K562 (cell line): ENCODE measurements around the gene ERCC1. TPM values are rescaled to one million over a fixed set of nuclear protein-coding genes. Genes with fewer than 3 reads are reported as not detected.

ENCODE experiments used
- ATAC-seq: fragments of 200-7000 bp; cut with Tn5 transposase; 3 replicates; pipeline ENCODE4 v1.9.1; 2020; ENCODE audit warnings: moderate library complexity
- BruUV-seq: library from RNA; stranded (reverse); fragments of 400-500 nt; replicated peaks from 2 replicates; lab custom pipeline; 2021; lab: Mats Ljungman, UMichigan
- CTCF ChIA-PET: fragments of 300-600 bp; formaldehyde crosslinking; extraction: SDS; loops from one replicate; lab custom pipeline; 2021; ENCODE audit warnings: low intra/inter-chr PET ratio; lab: Yijun Ruan, JAX
- POLR2A ChIA-PET: fragments of 300-600, 350-650 bp; sonication (Branson Sonifier 250); formaldehyde crosslinking; extraction: SDS; loops from one replicate; lab custom pipeline; 2021; ENCODE audit warnings: antibody characterized with exemption, inconsistent platforms; lab: Yijun Ruan, JAX
- DNase-seq, 4 experiments: peaks; one replicate each; pipeline versions ENCODE4 v3.0.0 to v3.0.0-alpha.2; 2011 to 2018; ENCODE audit warnings: low spot score in 3 of 4, mixed read lengths in 3 of 4; ENCODE audit errors: extremely low read depth in 1 of 4
- FAIRE-seq: peaks from 2 replicates; lab custom pipeline; 2011; peaks lifted over from hg19 to GRCh38; lab: Jason Lieb, UNC
- H2AFZ ChIP-seq: 2 replicates; pipeline ENCODE4 v1.6.0; 2011; ENCODE audit warnings: low read depth, low read length, control low read depth, inconsistent platforms
- H3K27ac ChIP-seq: fragments of 200-600 bp; 3 replicates; pipeline ENCODE4 v1.8.0; 2011; ENCODE audit warnings: low read depth, mild to moderate bottlenecking, control low read depth, inconsistent platforms, low read length, moderate library complexity, mixed read lengths; ENCODE audit errors: extremely low read depth
- H3K27me3 ChIP-seq, 2 experiments: fragments of 300-600 bp in 1 of 2; 2 replicates in 1 of 2; 3 replicates in 1 of 2; pipeline versions ENCODE4 v1.6.0 to v1.8.0; 2011; ENCODE audit warnings: inconsistent platforms in 2 of 2, low read length in 2 of 2, mild to moderate bottlenecking in 1 of 2, mixed read lengths in 1 of 2, moderate library complexity in 1 of 2; ENCODE audit not compliant: control insufficient read depth in 2 of 2, insufficient read depth in 2 of 2
- H3K36me3 ChIP-seq: fragments of 300-600 bp; 3 replicates; pipeline ENCODE4 v1.8.0; 2011; ENCODE audit warnings: mild to moderate bottlenecking, low read length, inconsistent platforms; ENCODE audit not compliant: control insufficient read depth, insufficient read depth
- H3K4me1 ChIP-seq, 2 experiments: fragments of 200-600 bp in 1 of 2; replicated peaks in 1 of 2; 2 replicates in 1 of 2; 3 replicates in 1 of 2; pipeline versions ENCODE4 v1.5.1 to v1.8.0; 2011; ENCODE audit warnings: inconsistent platforms in 2 of 2, low read length in 2 of 2, mild to moderate bottlenecking in 1 of 2, mixed read lengths in 1 of 2, moderate library complexity in 1 of 2; ENCODE audit not compliant: control insufficient read depth in 2 of 2, insufficient read depth in 2 of 2
- H3K4me2 ChIP-seq: 2 replicates; pipeline ENCODE4 v1.6.1; 2011; ENCODE audit warnings: low read length, control low read depth, inconsistent platforms, mixed read lengths; ENCODE audit not compliant: insufficient read depth
- H3K4me3 ChIP-seq: fragments of 200-600 bp; sonication (generic), shearing (Covaris generic); 2 replicates; pipeline ENCODE4 v1.5.1; 2016; ENCODE audit warnings: control low read depth, inconsistent platforms
- H3K79me2 ChIP-seq: fragments of 200-600 bp; 3 replicates; pipeline ENCODE4 v1.8.0; 2011; ENCODE audit warnings: low read length, inconsistent platforms; ENCODE audit not compliant: control insufficient read depth, insufficient read depth
- H3K9ac ChIP-seq, 2 experiments: 2 replicates each; pipeline versions ENCODE4 v1.6.0 to v1.6.1; 2011; ENCODE audit warnings: low read depth in 2 of 2, low read length in 2 of 2, control low read depth in 1 of 2, inconsistent platforms in 1 of 2, mild to moderate bottlenecking in 1 of 2, mixed read lengths in 1 of 2; ENCODE audit not compliant: insufficient read depth in 1 of 2
- H3K9me1 ChIP-seq: one replicate; pipeline ENCODE4 v1.6.0; 2011; ENCODE audit warnings: inconsistent platforms, mild to moderate bottlenecking, low read length, moderate library complexity; ENCODE audit not compliant: control insufficient read depth, insufficient read depth
- H3K9me3 ChIP-seq: replicated peaks from 2 replicates; pipeline ENCODE4 v1.5.1; 2011; ENCODE audit warnings: low read depth, low read length, inconsistent platforms; ENCODE audit not compliant: control insufficient read depth, insufficient read depth
- H4K20me1 ChIP-seq: replicated peaks from 2 replicates; pipeline ENCODE4 v1.6.1; 2011; ENCODE audit warnings: low read length, inconsistent platforms, mixed read lengths; ENCODE audit not compliant: control insufficient read depth, insufficient read depth
- NR4A1 ChIP-seq, 2 experiments: fragments of 250-450 bp in 1 of 2; fragments of 450-650 bp in 1 of 2; sonication (Bioruptor Pico) in 1 of 2; IDR thresholded peaks; 2 replicates each; pipeline versions ENCODE4 v1.4.0 to v1.6.1; 2016 to 2020; ENCODE audit warnings: mild to moderate bottlenecking in 2 of 2, missing compliant biosample characterization in 1 of 2, missing genetic modification characterization in 1 of 2, moderate library complexity in 1 of 2
- POLR2AphosphoS5 ChIP-seq: IDR thresholded peaks from 2 replicates; pipeline ENCODE4 v1.6.1; 2011; ENCODE audit warnings: mild to moderate bottlenecking, low read depth, low read length, moderate library complexity; ENCODE audit not compliant: control insufficient read depth, insufficient read depth
- SIN3A ChIP-seq, 2 experiments: fragments of 150-350 bp in 1 of 2; IDR thresholded peaks; 2 replicates each; pipeline ENCODE4 v1.6.1; 2011 to 2016; ENCODE audit warnings: borderline replicate concordance in 2 of 2, low read depth in 2 of 2, low read length in 2 of 2, mild to moderate bottlenecking in 2 of 2, moderate library complexity in 2 of 2; ENCODE audit not compliant: control insufficient read depth in 1 of 2
- SMARCE1 ChIP-seq: fragments of 450-650 bp; IDR thresholded peaks from 2 replicates; pipeline ENCODE4 v1.7.1; 2016; ENCODE audit warnings: mild to moderate bottlenecking
- SREBF1 ChIP-seq: fragments of 150-350 bp; IDR thresholded peaks from 2 replicates; pipeline ENCODE4 v1.6.1; 2014; ENCODE audit warnings: antibody characterized with exemption, low read depth, low read length, borderline replicate concordance
- THRAP3 ChIP-seq: fragments of 450-650 bp; IDR thresholded peaks from 2 replicates; pipeline ENCODE4 v1.6.1; 2016; ENCODE audit warnings: mild to moderate bottlenecking, inconsistent platforms, borderline replicate concordance
- ZBTB7A ChIP-seq: IDR thresholded peaks from 2 replicates; pipeline ENCODE4 v1.6.1; 2011; ENCODE audit warnings: low read depth, mild to moderate bottlenecking, low read length, moderate library complexity, borderline replicate concordance; ENCODE audit not compliant: control insufficient read depth
- ZNF444 ChIP-seq: fragments of 250-450 bp; sonication (Bioruptor Pico); IDR thresholded peaks from 2 replicates; pipeline ENCODE4 v1.4.0; 2020; ENCODE audit warnings: mild to moderate bottlenecking, moderate library complexity
- ZNF766 ChIP-seq: fragments of 200-800 bp; sonication (Bioruptor generic); conservative IDR thresholded peaks from 2 replicates; pipeline ENCODE4 v1.6.1; 2016; ENCODE audit warnings: missing genetic modification characterization, missing compliant biosample characterization
- WGBS: fragments of 100-300 bp; shearing (Covaris generic); methylation state at CpG from one replicate; pipeline ENCODE4 v1.1.6; 2016; ENCODE audit warnings: low coverage, mixed read lengths; ENCODE audit not compliant: insufficient coverage; ENCODE audit errors: missing lambda C conversion rate; 5-methylcytosine and 5-hydroxymethylcytosine counted together
- in situ Hi-C: fragments of 300-500 bp; cut with MboI; formaldehyde crosslinking; loops from 4 replicates; pipeline ENCODE4 v1.15.0; 2018; ENCODE audit warnings: inconsistent platforms, mixed read lengths
- intact Hi-C: fragments of 100-400 bp; cut with micrococcal nuclease; formaldehyde crosslinking; loops from 2 replicates; pipeline ENCODE4 v1.14.2; 2022
- polyA plus RNA-seq, 8 experiments: library from polyadenylated mRNA; depleted of rRNA in 4 of 8; stranded (reverse) in 5 of 8; unstranded in 3 of 8; fragments of >200 nt; fragmentation: Nextera tagmentation in 2 of 8; fragmentation: Illumina TruSeq in 1 of 8; extraction: Ambion mirVana in 2 of 8; extraction: Trizol in 1 of 8; gene quantifications; 2 replicates each; pipeline versions ENCODE4 v1.2.1 to v1.2.3, GENCODE V29; 2011 to 2014; ENCODE audit warnings: inconsistent platforms in 1 of 8, missing spikeins in 1 of 8
- total RNA-seq, 7 experiments: library from RNA; depleted of rRNA in 6 of 7; stranded (reverse); fragments of >200 nt in 6 of 7; fragmentation: Illumina TruSeq in 2 of 7; extraction: Trizol in 2 of 7; gene quantifications; 2 replicates each; pipeline versions ENCODE4 v1.2.1 to v1.2.3, GENCODE V29; 2011 to 2021; ENCODE audit warnings: low replicate concordance in 1 of 7
- TF ChIP-seq, protein P1 (sequence below): sonication (generic); formaldehyde crosslinking; IDR thresholded peaks from 2 replicates; pipeline ENCODE4 v1.8.0; 2022; ENCODE audit warnings: missing genetic modification reagents, mild to moderate bottlenecking, borderline replicate concordance
- TF ChIP-seq, protein P2 (sequence below): sonication (generic); formaldehyde crosslinking; IDR thresholded peaks from 2 replicates; pipeline ENCODE4 v1.8.1; 2022; ENCODE audit warnings: missing genetic modification reagents
- TF ChIP-seq, protein P3 (sequence below): fragments of 450-650 bp; IDR thresholded peaks from 2 replicates; pipeline ENCODE4 v1.6.1; 2016; ENCODE audit warnings: low read depth

The ERCC1 gene
- total and polyA plus RNA-seq, 9 of the 15 experiments (the other 6 are each of a cell fraction or from before 2014, with no cell fraction given), result 9.3 to 92.6 (median 60.0) TPM

DNA sequence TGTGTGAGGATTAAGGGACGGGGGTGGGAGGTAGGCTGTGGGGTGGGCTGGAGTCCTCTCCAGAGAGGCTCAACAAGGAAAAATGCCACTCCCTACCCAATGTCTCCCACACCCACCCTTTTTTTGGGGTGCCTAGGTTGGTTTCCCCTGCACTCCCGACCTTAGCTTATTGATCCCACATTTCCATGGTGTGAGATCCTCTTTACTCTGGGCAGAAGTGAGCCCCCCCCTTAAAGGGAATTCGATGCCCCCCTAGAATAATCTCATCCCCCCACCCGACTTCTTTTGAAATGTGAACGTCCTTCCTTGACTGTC, 49.6 kb upstream of the ERCC1 start:
- FAIRE-seq (no peak), DNase-seq (no peak), ATAC-seq (no peak)
- intact Hi-C loops, result no loop called here
- Histone ChIP-seq H3K4me2 (no peak overlapping the region), H3K9me1 (no peaks in the 10 kb centered on the region), H3K9me3 (no peaks in the 10 kb centered on the region), H3K9ac (no peak overlapping the region), H3K36me3 (no peaks in the 10 kb centered on the region), H3K4me1 (peaks cover 17 to 40% of the 10 kb centered on the region in 2 experiments; a peak in 4 of 5 replicates), H2AFZ (no peak overlapping the region), H4K20me1 (no peaks in the 10 kb centered on the region), H3K79me2 (no peaks in the 10 kb centered on the region), H3K27me3 (no peaks in the 10 kb centered on the region), H3K27ac (no peak overlapping the region), H3K4me3 (no peak overlapping the region)
- no peak for TF ChIP-seq ZNF766 (CRISPR knock-in tag)
- no peak for TF ChIP-seq SMARCE1
- TF ChIP-seq ZNF444, result no peak
- peak in 1 of 2 experiments; percentile 9; a peak in 1 of 4 replicates for TF ChIP-seq SIN3A (IDR thresholded peaks at IDR 0.05; ENCODE audit: borderline replicate concordance in 2 of 2, control insufficient read depth in 1 of 2, low read depth in 2 of 2, low read length in 2 of 2)
- peak; percentile 18; the same call in 1 of the 2 replicates for TF ChIP-seq POLR2AphosphoS5
- TF ChIP-seq, protein P1, sequence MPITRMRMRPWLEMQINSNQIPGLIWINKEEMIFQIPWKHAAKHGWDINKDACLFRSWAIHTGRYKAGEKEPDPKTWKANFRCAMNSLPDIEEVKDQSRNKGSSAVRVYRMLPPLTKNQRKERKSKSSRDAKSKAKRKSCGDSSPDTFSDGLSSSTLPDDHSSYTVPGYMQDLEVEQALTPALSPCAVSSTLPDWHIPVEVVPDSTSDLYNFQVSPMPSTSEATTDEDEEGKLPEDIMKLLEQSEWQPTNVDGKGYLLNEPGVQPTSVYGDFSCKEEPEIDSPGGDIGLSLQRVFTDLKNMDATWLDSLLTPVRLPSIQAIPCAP (CRISPR knock-in tag), result no peak
- TF ChIP-seq THRAP3, result no peak
- no peak for TF ChIP-seq NR4A1 (CRISPR knock-in tag; IDR thresholded peaks at IDR 0.05)
- no peak for TF ChIP-seq NR4A1 (tag; IDR thresholded peaks at IDR 0.05)
- TF ChIP-seq, protein P2, sequence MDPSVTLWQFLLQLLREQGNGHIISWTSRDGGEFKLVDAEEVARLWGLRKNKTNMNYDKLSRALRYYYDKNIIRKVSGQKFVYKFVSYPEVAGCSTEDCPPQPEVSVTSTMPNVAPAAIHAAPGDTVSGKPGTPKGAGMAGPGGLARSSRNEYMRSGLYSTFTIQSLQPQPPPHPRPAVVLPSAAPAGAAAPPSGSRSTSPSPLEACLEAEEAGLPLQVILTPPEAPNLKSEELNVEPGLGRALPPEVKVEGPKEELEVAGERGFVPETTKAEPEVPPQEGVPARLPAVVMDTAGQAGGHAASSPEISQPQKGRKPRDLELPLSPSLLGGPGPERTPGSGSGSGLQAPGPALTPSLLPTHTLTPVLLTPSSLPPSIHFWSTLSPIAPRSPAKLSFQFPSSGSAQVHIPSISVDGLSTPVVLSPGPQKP (CRISPR knock-in tag), result no peak
- TF ChIP-seq, protein P3, sequence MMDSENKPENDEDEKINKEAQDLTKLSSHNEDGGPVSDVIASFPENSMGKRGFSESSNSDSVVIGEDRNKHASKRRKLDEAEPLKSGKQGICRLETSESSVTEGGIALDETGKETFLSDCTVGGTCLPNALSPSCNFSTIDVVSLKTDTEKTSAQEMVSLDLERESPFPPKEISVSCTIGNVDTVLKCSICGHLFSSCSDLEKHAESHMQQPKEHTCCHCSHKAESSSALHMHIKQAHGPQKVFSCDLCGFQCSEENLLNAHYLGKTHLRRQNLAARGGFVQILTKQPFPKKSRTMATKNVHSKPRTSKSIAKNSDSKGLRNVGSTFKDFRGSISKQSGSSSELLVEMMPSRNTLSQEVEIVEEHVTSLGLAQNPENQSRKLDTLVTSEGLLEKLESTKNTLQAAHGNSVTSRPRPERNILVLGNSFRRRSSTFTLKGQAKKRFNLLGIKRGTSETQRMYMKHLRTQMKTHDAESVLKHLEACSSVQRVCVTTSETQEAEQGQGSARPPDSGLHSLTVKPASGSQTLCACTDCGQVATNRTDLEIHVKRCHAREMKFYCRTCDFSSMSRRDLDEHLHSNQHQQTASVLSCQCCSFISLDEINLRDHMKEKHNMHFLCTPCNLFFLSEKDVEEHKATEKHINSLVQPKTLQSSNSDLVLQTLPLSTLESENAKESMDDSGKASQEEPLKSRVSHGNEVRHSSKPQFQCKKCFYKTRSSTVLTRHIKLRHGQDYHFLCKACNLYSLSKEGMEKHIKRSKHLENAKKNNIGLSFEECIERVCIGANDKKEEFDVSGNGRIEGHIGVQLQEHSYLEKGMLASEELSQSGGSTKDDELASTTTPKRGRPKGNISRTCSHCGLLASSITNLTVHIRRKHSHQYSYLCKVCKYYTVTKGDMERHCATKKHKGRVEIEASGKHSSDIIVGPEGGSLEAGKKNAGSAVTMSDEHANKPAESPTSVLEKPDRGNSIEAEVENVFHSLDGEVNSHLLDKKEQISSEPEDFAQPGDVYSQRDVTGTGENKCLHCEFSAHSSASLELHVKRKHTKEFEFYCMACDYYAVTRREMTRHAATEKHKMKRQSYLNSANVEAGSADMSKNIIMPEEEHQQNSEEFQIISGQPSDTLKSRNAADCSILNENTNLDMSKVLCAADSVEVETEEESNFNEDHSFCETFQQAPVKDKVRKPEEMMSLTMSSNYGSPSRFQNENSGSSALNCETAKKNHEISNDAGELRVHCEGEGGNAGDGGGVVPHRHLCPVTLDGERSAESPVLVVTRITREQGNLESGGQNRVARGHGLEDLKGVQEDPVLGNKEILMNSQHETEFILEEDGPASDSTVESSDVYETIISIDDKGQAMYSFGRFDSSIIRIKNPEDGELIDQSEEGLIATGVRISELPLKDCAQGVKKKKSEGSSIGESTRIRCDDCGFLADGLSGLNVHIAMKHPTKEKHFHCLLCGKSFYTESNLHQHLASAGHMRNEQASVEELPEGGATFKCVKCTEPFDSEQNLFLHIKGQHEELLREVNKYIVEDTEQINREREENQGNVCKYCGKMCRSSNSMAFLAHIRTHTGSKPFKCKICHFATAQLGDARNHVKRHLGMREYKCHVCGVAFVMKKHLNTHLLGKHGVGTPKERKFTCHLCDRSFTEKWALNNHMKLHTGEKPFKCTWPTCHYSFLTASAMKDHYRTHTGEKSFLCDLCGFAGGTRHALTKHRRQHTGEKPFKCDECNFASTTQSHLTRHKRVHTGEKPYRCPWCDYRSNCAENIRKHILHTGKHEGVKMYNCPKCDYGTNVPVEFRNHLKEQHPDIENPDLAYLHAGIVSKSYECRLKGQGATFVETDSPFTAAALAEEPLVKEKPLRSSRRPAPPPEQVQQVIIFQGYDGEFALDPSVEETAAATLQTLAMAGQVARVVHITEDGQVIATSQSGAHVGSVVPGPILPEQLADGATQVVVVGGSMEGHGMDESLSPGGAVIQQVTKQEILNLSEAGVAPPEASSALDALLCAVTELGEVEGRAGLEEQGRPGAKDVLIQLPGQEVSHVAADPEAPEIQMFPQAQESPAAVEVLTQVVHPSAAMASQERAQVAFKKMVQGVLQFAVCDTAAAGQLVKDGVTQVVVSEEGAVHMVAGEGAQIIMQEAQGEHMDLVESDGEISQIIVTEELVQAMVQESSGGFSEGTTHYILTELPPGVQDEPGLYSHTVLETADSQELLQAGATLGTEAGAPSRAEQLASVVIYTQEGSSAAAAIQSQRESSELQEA, result no peak
- TF ChIP-seq SREBF1, result no peak
- TF ChIP-seq ZBTB7A, result 0 out of 2 replicates have a peak, but pooled peaks have one; percentile 4
- CTCF ChIA-PET, result no interaction called here
- in situ Hi-C loops, result no loop called here
- whole genome bisulfite sequencing, result 26% methylated on average over 4 of the region's 5 CpGs
- POLR2A ChIA-PET, result interaction anchor here (0.6 kb wide), 1 partner anchor 32 kb away, joined by 3 read pairs; no protein-coding TSS in a partner anchor
- BruUV-seq, result no TSS peak
